Stimulated activated CD8-positive, alpha-beta memory T cell treated with anti-CD3 and anti-CD28 coated beads, Interleukin-12 subunit alpha, Interleukin-12 subunit beta, amount 100 ng/mL, for 24 hours (primary cell): ENCODE measurements around the gene BCAS4.
A peak's percentile ranks its signal among the peaks of the same experiment; 100 is the strongest.
"Not testable (repeated sequence)": the region's sequence is repeated elsewhere in the genome, so short reads cannot be mapped to it uniquely, and the experiment has no call there.

Source experiments
- DNase-seq: peaks from one replicate; pipeline ENCODE4 v3.0.0-alpha.2; 2020; ENCODE audit errors: extremely low read depth

The BCAS4 gene

DNA sequence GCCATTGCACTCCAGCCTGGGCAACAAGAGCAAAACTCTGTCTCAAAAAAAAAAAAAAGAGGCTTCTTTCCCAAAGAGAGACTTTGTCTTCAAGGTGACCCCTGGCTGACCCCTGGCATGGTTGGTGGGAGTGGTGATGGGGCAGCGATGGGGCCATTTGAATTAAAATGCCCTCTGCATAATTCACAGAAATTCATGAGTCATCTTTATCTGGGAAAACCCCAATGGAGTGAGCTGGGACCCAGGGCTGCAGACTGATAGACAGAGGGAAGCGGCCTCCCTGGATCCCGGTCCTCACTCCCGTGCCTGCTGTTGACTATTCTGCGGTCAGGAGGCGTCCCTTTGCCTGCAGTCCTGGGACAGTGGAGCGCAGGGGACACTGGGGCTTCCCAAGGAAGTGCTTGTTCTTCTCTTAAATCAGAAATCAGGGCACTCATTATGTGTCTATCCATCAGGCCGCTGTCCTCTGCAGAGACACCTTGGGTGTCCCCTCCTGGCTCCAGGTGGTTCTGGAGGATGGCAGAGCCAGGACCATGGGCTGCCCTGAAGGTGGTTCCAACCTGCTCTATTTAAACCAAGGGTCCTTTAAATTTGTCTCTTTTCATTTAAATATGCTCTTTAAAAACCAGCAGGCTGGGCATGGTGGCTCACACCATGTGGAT is 23.3 kb upstream of the BCAS4 start:
- DNase-seq, result not testable (repeated sequence)

DNA sequence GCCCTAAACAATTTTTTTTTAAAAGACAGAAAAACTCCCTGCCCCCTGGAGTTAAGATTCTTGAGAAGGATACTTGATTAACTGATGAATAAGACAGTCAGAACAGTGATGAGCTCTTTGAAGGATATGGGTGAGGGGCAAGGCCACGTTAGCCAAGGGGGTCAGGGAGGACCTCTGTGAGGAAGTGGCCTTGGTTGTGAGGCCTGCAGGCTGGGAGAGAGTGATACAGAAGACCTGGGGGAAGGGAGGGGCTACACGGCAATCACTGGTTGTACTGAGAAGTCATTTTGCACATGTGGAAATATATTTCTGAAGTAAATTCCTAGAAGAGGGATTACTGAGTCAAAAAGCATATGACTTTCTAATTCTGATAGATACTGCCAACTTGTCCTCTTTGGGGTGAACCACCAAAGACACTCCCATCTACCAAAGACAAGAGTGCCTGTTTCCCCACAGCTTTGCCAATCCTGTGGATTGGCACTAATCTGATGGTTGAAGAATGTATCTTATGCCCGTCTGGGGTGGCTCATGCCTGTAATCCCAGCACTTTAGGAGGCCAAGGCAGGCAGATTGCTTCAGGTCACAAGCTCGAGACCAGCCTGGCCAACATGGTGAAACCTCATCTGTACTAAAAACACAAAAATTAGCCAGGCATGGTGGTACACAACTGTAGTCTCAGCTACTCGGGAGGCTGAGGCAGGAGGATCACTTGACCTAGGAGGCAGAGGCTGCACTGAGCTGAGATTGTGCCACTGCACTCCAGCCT is 22.3 kb upstream of the BCAS4 start:
- no peak for DNase-seq

DNA sequence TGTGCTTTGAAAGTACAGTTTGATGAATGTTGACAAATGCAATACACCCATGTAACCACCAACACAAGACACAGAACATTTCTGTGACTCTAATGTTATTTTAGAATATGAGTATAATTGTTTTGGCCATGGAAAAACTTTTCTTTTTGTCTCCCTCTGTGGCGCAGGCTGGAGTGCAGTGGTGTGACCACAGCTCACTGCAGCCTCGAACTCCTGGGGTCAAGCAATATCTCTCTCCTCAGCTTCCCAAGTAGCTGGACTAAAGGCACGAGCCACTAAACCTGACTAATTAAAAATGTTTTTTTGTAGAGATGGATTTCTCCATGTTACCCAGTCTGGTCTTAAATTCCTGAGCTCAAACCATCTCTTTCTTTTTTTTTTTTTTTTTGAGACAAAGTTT is 20.3 kb upstream of the BCAS4 start:
- no peak for DNase-seq

DNA sequence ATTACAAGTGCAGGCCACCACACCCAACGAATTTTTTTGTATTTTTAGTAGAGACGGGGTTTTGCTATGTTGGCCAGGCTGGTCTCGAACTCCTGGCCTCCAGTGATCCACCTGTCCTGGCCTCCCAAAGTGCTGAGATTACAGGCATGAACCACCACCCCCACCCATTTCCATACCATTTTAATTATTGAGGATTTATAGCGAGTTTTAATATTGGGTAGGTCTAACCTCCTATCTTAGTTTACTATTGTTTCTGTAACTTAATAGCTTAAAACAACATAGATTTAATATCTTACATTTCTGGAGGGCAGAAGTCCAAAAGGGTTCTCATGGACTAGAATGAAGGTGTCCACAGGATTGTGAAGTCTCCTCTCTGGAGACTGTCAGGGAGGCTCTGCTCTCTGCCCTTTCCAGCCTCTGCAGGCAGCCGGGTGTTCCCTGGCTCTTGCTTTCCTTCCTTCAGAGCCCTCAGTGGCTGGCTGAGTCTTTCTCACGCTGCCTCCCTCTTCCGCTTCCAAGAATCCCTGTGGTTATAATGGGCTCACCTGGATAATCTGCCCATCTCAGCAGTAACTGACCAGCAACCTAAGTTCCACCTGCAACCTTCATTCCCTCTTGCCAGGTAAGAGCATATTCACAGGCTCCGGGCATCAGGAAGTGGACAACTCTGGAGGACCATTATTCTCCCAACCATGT is 18.6 kb upstream of the BCAS4 start:
- DNase-seq, result no peak

DNA sequence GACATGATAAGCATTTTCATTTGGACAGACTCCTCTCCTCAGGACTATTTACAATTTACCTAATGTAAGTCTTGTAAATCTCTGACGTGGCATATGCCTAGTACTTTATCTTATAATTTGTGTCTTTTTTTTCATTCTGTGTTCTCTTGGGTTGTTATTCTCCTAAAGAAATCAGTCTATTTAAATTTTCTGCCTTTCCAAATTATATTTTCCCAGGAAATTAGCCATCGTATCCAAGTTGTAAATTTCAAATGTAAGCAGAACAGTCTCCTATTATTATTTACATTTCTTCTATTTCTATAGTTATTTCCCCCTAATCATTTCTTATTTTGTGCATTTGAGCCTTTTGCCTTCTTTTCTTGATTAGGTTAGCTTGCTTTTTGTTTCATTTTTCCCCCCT is 17.5 kb upstream of the BCAS4 start:
- DNase-seq, result no peak

DNA sequence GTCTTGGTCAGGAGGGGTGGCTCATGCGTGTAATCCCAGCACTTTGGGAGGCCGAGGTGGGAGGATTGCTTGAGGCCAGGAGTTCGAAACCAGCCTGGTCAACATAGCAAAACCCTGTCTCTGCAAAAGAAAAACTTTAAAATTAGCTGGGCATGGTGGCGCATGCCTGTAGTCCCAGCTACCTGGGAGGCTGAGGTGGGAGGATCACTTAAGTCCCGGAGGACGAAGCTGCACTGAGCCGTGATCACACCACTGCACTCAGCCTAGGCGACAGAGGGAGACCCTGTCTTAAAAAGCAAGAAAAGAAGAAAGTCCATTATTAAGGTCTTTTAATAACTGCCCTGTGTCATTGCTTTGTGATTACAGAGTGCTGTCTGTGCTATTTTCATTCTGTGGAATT is 15.9 kb upstream of the BCAS4 start:
- not testable (repeated sequence) for DNase-seq

- no peak for DNase-seq
These were observed 11.5 kb upstream of the BCAS4 start for GRCh38 chr20:50783390-50783789.

GRCh38 chr20:50783903-50784302 is 11.0 kb upstream of the BCAS4 start:
- no peak for DNase-seq

DNA sequence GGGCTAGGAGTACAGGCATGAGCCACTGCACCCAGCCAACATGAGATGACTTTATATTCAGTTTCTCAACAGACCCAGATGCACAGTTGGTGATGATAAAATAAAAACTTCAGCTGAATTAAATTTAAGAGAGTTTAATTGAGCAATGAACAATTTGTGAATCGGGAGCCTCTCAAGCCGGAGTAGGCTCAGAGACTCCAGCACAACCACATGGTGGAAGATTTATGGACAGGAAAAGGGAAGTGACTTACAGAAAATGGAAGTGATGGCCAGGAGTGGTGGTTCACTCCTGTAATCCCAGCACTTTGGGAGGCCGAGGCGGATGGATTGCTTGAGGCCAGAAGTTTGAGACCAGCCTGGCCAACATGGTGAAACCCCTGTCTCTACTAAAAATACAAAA is 10.4 kb upstream of the BCAS4 start:
- no peak for DNase-seq

GRCh38 chr20:50786703-50787102 is 8.2 kb upstream of the BCAS4 start:
- no peak for DNase-seq

- no peak for DNase-seq
These were observed 7.7 kb upstream of the BCAS4 start for GRCh38 chr20:50787181-50787580.

GRCh38 chr20:50788045-50788991 is 6.5 kb upstream of the BCAS4 start:
- no peak for DNase-seq

DNA sequence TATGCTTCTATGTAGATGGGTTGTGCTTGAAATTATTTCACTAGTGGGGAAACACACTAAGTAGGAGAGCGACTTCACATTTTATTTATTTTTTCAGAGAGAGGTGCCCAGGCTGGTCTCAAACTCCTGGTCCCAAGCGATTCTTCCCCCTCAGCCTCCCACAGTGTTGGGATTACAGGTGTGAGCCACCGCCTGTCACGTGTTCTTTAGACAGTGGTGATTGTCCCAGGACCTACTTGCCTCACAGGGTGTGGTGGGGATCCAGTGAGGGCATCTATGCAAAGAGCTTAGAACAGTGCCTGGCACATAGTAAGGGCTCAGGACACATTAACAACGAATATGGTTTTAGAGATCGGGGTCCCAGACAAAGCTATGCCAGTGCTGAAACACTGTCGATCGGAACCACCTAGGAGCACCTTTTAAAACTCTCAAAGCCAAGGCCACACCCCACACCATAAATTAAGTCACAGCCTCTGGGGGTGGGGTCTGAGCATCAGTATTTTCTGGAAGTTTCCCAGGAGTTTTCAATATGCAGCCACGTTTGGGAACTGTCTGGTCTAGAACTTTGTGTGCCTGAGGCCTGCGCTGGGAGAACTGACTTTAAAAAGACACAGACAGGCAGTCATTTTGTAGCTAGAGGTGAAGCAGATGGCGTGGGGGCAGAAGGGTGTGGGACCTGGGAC is 4.8 kb upstream of the BCAS4 start:
- DNase-seq, result no peak

- peak; percentile 64 for DNase-seq
These were observed 4.1 kb upstream of the BCAS4 start for GRCh38 chr20:50790651-50791277.

DNA sequence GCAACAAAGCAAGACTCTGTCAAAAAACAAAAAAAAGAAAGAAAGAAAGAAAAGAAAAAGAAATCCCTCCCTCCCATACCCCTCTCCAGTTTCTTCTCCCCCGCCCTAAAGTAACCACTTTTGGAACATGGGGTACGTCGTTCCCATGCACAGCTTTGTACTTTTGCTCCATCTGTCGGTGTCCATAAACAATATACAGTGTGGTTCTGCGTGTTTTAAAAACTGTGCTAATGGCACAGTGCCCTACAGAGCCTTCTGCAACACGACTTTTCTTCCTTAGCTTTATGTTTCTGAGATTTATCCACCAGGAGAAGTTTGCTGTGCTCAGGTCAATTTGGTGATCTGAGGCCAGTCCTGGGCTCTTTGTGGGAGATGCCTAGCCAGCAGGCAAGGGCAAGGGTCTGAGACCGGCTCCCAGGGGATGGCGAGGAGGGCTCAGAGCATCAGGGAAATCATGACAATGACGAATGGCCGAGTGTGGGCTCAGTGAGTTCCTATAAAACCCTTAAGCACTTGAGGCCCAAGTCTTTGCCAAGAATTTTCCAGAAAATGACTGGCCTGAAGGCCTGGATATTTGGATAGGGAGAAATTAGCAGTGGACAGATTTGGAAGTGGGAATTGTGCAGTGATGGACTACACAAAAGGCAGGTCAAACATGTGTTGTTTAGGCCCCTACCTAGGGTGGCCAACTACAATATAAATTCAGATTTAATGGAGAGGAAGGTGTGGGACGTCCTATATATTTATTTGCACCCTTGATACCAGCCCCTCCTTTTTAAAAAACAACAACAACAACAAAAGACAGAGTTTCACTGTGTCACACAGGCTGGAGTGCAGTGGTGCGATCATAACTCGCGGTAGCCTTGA is 1.9 kb upstream of the BCAS4 start:
- DNase-seq, result no peak

DNA sequence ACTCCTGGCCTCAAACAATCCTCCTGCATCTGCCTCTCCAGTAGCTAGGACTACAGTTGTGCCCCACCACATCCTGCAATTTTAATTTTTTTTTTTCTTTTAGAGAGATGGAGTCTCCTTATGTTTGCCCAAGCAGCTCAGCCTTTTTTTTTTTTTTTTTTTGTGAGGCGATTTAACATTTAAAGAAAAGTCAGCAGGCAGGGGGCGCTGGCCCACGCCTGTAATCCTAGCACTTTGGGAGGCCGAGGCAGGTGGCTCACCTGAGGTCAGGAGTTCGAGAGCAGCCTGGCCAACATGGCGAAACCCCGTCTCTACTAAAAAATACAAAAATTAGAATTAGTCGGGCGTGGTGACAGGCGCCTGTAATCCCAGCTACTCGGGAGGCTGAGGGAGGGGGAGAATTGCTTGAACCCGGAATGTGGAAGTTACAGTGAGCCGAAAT is 1.3 kb upstream of the BCAS4 start:
- DNase-seq, result not testable (repeated sequence)

GRCh38 chr20:50794181-50794845 is 548 bp upstream of the BCAS4 start:
- no peak for DNase-seq

GRCh38 chr20:50797142-50797541 is 2.3 kb downstream of the BCAS4 start:
- DNase-seq, result no peak

GRCh38 chr20:50798650-50799049 is 3.8 kb downstream of the BCAS4 start:
- DNase-seq, result no peak
